NCI-H82 (cell line): ENCODE data around the gene IQGAP1.

Experiments
- DNase-seq: peaks from one replicate; lab custom pipeline; 2025; lab: John Stamatoyannopoulos, UW

IQGAP1 gene

GRCh38 chr15:90367576-90367975 lies 20.5 kb upstream of the IQGAP1 start:
- peak; percentile 81 for DNase-seq

- no peak for DNase-seq
Observed at GRCh38 chr15:90375071-90375470, 13.0 kb upstream of the IQGAP1 start.

DNA sequence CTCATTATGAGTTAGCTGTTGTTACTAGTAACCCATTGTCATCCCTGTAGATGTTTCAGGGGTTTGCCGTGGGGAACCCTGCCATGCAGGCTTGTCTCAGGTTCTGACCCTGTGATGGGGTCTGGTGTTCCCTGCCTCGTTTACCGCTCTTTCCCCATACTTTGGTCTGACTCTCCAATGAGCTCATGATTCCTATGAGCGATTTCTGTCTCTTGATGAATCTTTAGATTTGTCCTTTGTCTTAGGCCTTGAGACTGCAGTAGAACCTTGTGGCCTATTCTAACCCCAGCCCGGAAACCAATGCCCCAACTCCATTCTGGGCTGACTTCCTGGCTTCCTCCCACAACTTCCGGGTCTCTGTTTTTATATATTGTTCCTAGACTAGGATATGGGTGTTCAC lies 11.3 kb upstream of the IQGAP1 start:
- no peak for DNase-seq

- DNase-seq: no peak
Observed at GRCh38 chr15:90379263-90379662, 8.8 kb upstream of the IQGAP1 start.

GRCh38 chr15:90381515-90381914 lies 6.5 kb upstream of the IQGAP1 start:
- no peak for DNase-seq

GRCh38 chr15:90382320-90382719 lies 5.7 kb upstream of the IQGAP1 start:
- no peak for DNase-seq

GRCh38 chr15:90386221-90386620 lies 1.8 kb upstream of the IQGAP1 start:
- no peak for DNase-seq

DNA sequence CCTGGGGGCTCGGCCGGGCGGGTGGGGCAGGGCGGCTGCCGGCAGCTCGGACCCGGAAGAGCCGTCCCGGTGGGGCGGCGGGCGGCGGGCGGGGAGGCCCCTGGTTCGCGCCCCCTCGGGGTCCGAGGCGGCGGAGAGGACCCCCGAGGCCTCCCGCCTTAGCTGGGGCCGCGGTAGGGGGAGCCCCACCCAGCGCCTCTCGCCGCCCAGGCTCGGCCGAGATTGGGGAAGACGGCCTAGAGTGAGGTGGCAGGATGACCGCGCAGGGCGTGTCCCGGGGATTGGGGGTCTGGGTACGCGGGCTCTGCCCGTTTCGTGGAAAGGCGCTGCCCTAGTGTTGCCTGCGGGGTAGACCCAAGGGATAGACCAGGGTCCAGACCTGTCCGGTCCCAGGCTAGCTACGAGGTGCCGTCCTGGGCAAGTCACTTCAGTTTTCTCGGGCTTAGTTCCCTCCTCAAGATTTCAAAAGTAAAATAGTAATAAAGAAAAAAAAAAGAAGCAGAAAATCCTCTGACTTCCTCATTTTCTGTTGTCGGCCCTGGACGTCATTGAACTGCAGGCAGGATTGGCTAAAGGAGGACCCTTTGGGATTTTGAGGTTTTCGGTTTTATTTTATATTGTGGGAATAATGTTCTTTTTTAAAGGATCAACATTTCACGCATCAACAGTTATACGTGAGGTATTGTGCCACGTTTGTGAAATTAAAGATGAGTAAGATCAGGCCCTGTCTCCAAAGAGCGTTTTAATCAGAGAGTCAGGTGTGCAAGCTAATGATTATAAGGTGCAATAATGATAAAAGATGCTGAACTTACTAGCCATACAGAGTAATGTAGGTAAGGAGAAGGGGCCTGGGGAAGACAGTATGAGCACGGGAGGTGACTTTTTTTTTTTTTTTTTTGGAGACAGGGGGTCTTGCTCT lies 679 bp downstream of the IQGAP1 start:
- DNase-seq: peak; percentile 61

DNA sequence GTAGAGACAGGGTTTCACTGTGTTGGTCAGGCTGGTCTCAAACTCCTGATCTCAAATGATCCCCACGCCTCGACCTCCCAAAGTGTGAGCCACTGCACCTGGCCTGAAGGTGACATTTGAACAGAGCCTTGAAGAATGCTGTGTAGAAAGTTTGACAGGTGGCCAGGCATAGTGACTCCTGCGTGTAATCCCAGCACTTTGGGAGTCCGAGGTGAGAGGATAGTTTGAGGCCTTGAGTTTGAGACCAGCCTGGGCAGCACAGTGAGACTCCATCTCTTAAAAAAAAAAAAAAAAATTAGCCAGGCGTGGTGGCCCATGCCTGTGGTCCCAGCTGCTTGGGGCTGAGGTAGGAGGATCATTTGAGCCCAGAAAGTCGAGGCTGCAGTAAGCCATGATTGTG lies 1.5 kb downstream of the IQGAP1 start:
- no peak for DNase-seq

GRCh38 chr15:90393040-90393439 lies 5.0 kb downstream of the IQGAP1 start:
- no peak for DNase-seq

DNA sequence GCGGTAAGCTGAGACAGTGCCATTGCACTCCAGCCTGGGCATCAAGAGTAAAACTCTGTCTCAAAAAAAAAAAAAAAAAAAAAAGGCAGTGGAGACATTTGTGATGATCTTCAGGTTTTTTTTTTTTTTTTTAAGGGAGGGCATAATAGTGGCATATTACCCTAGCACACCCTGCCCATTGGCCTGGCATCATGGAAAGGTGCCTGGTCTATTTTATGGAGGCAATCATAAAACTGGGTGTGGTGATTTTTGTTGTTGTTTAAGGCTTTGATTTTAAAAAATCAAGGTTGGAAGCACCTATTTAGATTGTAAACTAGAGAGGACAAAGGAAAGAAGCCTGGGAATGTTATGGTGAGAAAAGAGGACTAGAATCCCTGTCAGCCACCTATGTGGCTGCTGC lies 6.0 kb downstream of the IQGAP1 start:
- no peak for DNase-seq

DNA sequence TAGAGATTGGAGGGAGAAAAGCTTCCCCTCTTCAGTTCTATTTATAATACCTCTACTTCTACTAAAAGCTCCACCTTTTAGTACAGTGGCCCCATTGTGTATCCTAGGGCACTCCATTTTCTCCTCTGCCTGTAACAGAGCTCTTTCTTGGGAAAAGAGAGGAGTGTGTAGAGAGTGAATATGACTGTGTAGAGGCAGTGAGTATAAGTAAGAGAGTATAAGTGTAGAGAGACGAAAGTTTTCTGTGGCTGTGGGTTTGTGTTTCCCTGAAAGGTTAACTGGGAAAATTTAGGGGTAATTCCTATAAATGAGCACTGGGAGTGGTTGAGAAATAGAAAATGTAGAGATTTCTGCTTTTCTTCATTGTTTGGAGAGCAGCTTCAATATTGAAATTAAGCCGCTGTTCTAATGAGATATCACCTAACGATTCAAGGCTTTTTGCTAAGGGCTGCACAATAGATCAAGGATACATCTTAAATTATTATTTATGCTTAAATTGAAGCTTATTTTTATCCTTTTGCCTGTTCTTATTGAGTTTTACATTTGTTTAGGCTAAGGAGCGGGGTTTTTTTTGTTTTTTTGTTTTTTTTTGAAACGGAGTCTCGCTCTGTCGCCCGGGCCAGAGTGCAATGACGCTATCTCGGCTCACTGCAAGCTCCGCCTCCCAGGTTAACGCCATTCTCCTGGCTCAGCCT lies 6.9 kb downstream of the IQGAP1 start:
- DNase-seq: no peak

- DNase-seq: no peak
Observed at GRCh38 chr15:90396321-90396720, 8.3 kb downstream of the IQGAP1 start.

DNA sequence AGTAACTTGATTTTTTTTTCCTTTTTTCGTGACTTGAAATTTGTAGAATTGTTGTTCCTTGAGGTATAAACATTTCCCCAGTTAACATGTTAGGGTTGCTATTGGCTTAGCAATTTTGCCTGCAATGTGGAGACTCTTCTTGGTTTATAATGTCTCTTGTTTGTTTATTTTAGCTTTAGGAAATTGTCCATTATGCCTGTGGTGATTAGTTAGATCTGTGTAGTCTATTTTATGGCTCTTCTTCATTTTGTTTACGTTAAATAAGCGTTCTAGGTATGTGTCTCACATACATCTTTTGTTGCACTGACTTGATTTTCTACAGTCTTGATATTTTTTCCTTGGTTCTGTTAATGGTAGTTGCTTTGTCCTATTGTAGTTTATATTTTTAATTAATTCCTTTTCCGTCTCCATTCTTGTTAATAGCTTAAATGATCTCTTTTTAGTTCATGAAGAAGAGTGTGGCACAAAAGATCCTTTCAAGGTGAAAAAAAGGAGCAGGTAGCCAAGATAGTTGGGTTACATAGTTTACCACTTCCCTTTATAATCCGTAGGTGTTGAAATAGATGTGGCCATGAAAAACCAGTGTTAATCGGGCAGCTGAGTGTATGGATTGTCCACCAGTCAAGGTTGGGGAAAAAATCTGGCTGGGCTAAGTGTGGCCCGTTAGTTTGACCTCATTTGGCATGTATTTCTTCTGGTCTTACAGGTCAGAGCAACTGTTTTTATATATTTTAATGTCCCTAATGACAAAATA lies 12.1 kb downstream of the IQGAP1 start:
- no peak for DNase-seq

- DNase-seq: peak; percentile 63
Observed at GRCh38 chr15:90400759-90401314, 12.8 kb downstream of the IQGAP1 start.

- DNase-seq: peak; percentile 74
Observed at GRCh38 chr15:90401495-90401894, 13.5 kb downstream of the IQGAP1 start.

DNA sequence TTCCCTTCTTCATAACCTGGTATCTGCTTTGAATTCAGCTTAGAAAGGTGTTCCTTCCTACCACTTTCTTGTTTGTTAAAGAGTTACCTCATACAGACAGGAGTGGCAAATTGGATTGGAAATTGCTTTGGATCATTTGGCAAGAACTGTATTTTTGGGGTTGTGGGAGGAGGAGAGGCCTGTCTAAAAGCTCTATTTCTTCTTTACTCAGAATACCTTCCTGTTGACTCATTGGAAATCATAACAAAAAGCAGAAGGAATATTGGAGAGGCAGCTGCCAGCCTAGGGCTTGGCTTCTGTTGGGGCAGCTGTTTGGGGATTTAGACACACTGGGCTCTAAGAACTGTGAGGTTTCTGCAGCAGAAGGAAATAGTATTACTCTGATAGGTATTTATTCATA lies 14.2 kb downstream of the IQGAP1 start:
- DNase-seq: peak; percentile 67

- no peak for DNase-seq
Observed at GRCh38 chr15:90402767-90403166, 14.7 kb downstream of the IQGAP1 start.

DNA sequence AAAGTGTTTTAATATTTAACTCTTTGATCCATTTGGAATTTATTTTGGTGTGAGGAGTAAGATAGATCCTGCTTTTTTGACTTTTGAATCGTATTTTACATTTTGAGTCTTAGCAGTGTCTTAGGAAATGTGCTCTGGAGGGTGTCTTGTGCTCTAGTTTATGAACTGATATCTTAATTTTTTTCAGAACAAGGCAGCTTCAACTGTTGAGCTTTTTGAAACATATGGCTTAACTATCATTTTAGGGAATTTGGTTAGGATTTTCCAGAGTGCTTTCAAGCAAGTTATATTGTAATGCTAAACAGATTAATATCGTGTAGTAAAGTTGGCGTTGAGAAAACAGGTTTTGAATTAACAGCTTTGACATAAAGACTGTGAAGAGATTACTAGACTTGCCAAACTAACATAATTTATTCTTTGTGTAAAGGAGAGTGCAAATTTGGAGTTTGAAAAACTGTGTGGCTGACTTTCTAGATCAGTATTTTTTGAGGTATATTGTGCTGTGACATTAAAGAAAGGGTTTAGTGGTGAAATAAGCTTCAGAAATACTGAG lies 17.1 kb downstream of the IQGAP1 start:
- peak; percentile 12 for DNase-seq

GRCh38 chr15:90407336-90407735 lies 19.3 kb downstream of the IQGAP1 start:
- no peak for DNase-seq

DNA sequence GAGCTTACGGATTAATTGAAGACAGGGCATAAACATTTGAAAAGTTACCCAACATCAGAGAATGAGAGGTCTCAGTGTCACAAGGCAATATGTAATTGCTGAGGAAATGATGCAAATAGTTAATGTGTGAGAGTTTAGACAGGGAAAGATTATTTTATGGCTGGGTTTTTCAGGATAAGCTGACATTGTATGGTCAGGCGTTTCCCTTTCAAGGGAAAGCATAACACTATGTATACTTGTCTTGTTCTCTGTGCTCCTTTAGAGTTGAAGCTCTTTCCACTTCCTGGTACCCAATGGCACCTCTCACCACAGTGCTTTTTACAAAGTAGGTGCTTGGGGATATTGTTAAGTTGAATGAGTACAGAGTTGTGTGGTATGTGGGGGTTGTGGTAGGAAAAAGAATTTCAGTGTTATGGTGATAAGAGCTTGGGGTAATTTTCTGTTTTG lies 19.9 kb downstream of the IQGAP1 start:
- no peak for DNase-seq

DNA sequence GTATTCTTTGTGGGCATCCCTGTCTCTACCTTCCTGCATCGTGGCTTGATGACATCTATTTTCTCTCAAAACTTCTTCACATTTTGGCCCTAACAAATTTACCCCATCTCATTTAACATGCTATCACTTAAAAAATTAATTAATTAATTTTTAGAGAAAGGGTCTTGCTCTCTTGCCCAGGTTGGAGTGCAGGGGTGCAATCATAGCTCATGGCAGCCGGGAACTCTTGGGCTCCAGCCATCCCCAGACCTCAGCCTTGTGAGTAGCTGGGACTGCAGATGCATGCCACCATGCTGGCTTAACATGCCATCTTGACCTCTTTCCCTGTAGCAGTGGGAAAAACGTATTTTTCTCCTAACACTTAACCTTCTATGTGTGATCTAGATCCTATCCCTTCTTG lies 20.6 kb downstream of the IQGAP1 start:
- DNase-seq: no peak
